ENCODE results near the gene MYH11. TPM values are rescaled to one million over a fixed set of nuclear protein-coding genes. Genes with fewer than 3 reads are reported as not detected.

MYH11 gene
- total and polyA plus RNA-seq, 2 of the 13 experiments (the other 11 are each of a cell fraction or from before 2014, with no cell fraction given), result not detected

- 0 out of 2 replicates have a peak, but pooled peaks have one; percentile 32 for TF ChIP-seq ZBTB25 (CRISPR knock-in tag; IDR thresholded peaks at IDR 0.05)
- peak; percentile 87 for TF ChIP-seq XRCC5 (optimal IDR thresholded peaks at IDR 0.05; ENCODE audit: low read length)
- TF ChIP-seq PITX1 (CRISPR knock-in tag; IDR thresholded peaks at IDR 0.05), result peak; percentile 16; the same call in 1 of the 2 replicates
- peak; percentile 18; the same call in 1 of the 2 replicates for TF ChIP-seq ZFX (CRISPR knock-in tag; IDR thresholded peaks at IDR 0.05; ENCODE audit: low read depth)
- peak; percentile 59; the same call in 1 of the 2 replicates for TF ChIP-seq SIN3B (IDR thresholded peaks at IDR 0.05; ENCODE audit: low read length)
- TF ChIP-seq TBX2 (CRISPR knock-in tag; IDR thresholded peaks at IDR 0.05; ENCODE audit: borderline replicate concordance), result 0 out of 2 replicates have a peak, but pooled peaks have one; percentile 35
- TF ChIP-seq SNAPC2 (CRISPR knock-in tag; IDR thresholded peaks at IDR 0.05), result no peak
- TF ChIP-seq GATAD2A (CRISPR knock-in tag; IDR thresholded peaks at IDR 0.05), result peak; percentile 34; the same call in 1 of the 2 replicates
- TF ChIP-seq NFIB (CRISPR knock-in tag; IDR thresholded peaks at IDR 0.05; ENCODE audit: borderline replicate concordance), result no peak
- no peak for TF ChIP-seq ZBTB10 (CRISPR knock-in tag; IDR thresholded peaks at IDR 0.05; ENCODE audit: borderline replicate concordance)
- 0 out of 2 replicates have a peak, but pooled peaks have one; percentile 12 for TF ChIP-seq SPEN (CRISPR knock-in tag; IDR thresholded peaks at IDR 0.05; ENCODE audit: low read depth)
- TF ChIP-seq HNF1B (CRISPR knock-in tag; IDR thresholded peaks at IDR 0.05), result 0 out of 2 replicates have a peak, but pooled peaks have one; percentile 65
- TF ChIP-seq IKZF5 (CRISPR knock-in tag; IDR thresholded peaks at IDR 0.05), result peak; percentile 70; the same call in 1 of the 2 replicates
- peak; percentile 64; the same call in 1 of the 2 replicates for TF ChIP-seq TGIF2 (CRISPR knock-in tag; IDR thresholded peaks at IDR 0.05)
- TF ChIP-seq FOXA3 (CRISPR knock-in tag; IDR thresholded peaks at IDR 0.05), result 0 out of 2 replicates have a peak, but pooled peaks have one; percentile 29
- TF ChIP-seq THAP11 (CRISPR knock-in tag; IDR thresholded peaks at IDR 0.05), result peak; percentile 50
- TF ChIP-seq ZEB1 (IDR thresholded peaks at IDR 0.05; ENCODE audit: insufficient replicate concordance, low read depth), result no peak
- peak; percentile 37; the same call in 1 of the 2 replicates for TF ChIP-seq ZNF605 (CRISPR knock-in tag; IDR thresholded peaks at IDR 0.05)
- 0 out of 2 replicates have a peak, but pooled peaks have one; percentile 48 for TF ChIP-seq IRF2 (CRISPR knock-in tag; IDR thresholded peaks at IDR 0.05)
- TF ChIP-seq SOX13 (IDR thresholded peaks at IDR 0.05), result no peak
- 0 out of 4 replicates have a peak, but pooled peaks of 1 of the 2 experiments have one; percentile 73 for TF ChIP-seq SOX13 (CRISPR knock-in tag; conservative IDR thresholded peaks at IDR 0.05 in 1 of 2, IDR thresholded peaks at IDR 0.05 in 1 of 2)
- TF ChIP-seq ZBTB33 (CRISPR knock-in tag; IDR thresholded peaks at IDR 0.05), result peak; percentile 88
Measured at GRCh38 chr16:15704545-15704987, 152.3 kb downstream of the MYH11 start (continued).

Measured in HepG2 (cell line).